Heart left ventricle (tissue), 16 donors: Measurements from ENCODE around the gene GTF3C1. TPM values are rescaled to one million over a fixed set of nuclear protein-coding genes. Genes with fewer than 3 reads are reported as not detected.

Source experiments
- ATAC-seq, 4 donors: fragments of 200-7000 bp; cut with Tn5 transposase; one replicate each; pipeline ENCODE4 v1.9.1; 2020 to 2022; ENCODE audit warnings: moderate library complexity in 4 of 4, mild to moderate bottlenecking in 3 of 4, moderate number of reproducible peaks in 1 of 4
- DNase-seq, 5 donors: peaks; one replicate each; pipeline ENCODE4 v3.0.0-alpha.2; 2020
- H3K27ac ChIP-seq, 12 donors: fragments of 200-600 bp; sonication (generic) in 4 of 12; one replicate each; pipeline versions ENCODE4 v1.5.0 to v1.8.0; 2016 to 2022; ENCODE audit warnings: mild to moderate bottlenecking in 2 of 12
- H3K27me3 ChIP-seq, 9 donors: fragments of 200-600 bp; sonication (generic) in 2 of 9; one replicate each; pipeline versions ENCODE4 v1.5.1 to v1.8.0; 2016 to 2022; ENCODE audit warnings: mild to moderate bottlenecking in 3 of 9
- H3K36me3 ChIP-seq, 9 donors: fragments of 200-600 bp; sonication (generic) in 2 of 9; one replicate each; pipeline versions ENCODE4 v1.5.0 to v1.8.0; 2018 to 2022; ENCODE audit warnings: mild to moderate bottlenecking in 2 of 9
- H3K4me1 ChIP-seq, 12 donors: fragments of 200-600 bp; sonication (generic) in 4 of 12; one replicate each; pipeline versions ENCODE4 v1.5.0 to v1.8.0; 2016 to 2022; ENCODE audit warnings: mild to moderate bottlenecking in 3 of 12
- H3K4me3 ChIP-seq, 12 donors: fragments of 200-600 bp; sonication (generic) in 4 of 12; one replicate each; pipeline versions ENCODE4 v1.5.0 to v1.8.0; 2017 to 2022; ENCODE audit warnings: mild to moderate bottlenecking in 9 of 12, moderate library complexity in 4 of 12
- H3K9me3 ChIP-seq, 12 donors: fragments of 200-600 bp; sonication (generic) in 4 of 12; one replicate each; pipeline versions ENCODE4 v1.5.0 to v1.8.0; 2016 to 2022; ENCODE audit warnings: mild to moderate bottlenecking in 1 of 12
- CTCF ChIP-seq, 12 donors: fragments of 200-600 bp; sonication (generic) in 4 of 12; IDR thresholded peaks; one replicate each; pipeline versions ENCODE4 v1.5.0 to v1.8.0; 2018 to 2022; ENCODE audit warnings: antibody characterized with exemption in 12 of 12, mild to moderate bottlenecking in 5 of 12
- POLR2A ChIP-seq, 2 donors: fragments of 450-650 bp; IDR thresholded peaks; one replicate each; pipeline ENCODE4 v1.6.1; 2017; ENCODE audit warnings: antibody characterized with exemption in 2 of 2, mild to moderate bottlenecking in 2 of 2, moderate library complexity in 2 of 2
- WGBS, 4 donors: extraction: QIAGEN DNeasy Blood & Tissue Kit in 2 of 4; methylation state at CpG; one replicate each; pipeline versions ENCODE4 v1.1.5 to v1.1.7; 2013 to 2018; 5-methylcytosine and 5-hydroxymethylcytosine counted together
- intact Hi-C, 10 donors: fragments of 100-400 bp; cut with DNase I; formaldehyde crosslinking; loops; one replicate each; pipeline versions ENCODE4 v1.11.1 to v1.14.2; 2022
- polyA plus RNA-seq, 2 donors: library from polyadenylated mRNA; stranded (reverse); fragments of 200-250 nt; gene quantifications; one replicate each; pipeline ENCODE4 v1.2.3, GENCODE V29; 2013
- total RNA-seq, 9 donors: library from RNA; depleted of rRNA in 2 of 9; stranded (reverse); fragments of >200 nt in 2 of 9; fragmentation: NEBNext Ultra II Directional in 3 of 9; extraction: Animal tissue kit (Norgen Biotek cat#: 25700) in 3 of 9; gene quantifications; one replicate each; pipeline versions ENCODE4 v1.1.0 to v1.2.4, GENCODE V29; 2016 to 2023
- donor health status: ischemic (EF 13 %, LVEDD 7.1; RV severe dilation, severe dysfunction).
- donor health status: healthy with polysubstance abuse.
- donor health status: DM: no; HTN: yes; CAD: no.
- donor health status: DM: no; HTN: no; CAD: no.
- donor health status: ischemic (EF 25% LVEDD 6.9; RV normal size, moderate dysfunction).
- donor health status: ischemic (EF 25% LVEDD 5.7; RV mildly dilated, moderate dysfunction).
- donor health status: healthy.
- donor health status: DM: yes; HTN: yes; CAD: no.
- donor health status: ischemic (EF 35%, LVEDD 5.7; RV mildly dilated, moderate dysfunction).
- donor health status: nonischemic (EF 11% LVEDD 7.7; RV severe dilation, severe dysfunction).
- donor health status: DM: yes; HTN: yes; CAD: no.
- donor health status: PGD.
- donor health status: ischemic (EF 29% LVEDD 5.4; RV normal size, mild dysfunction).
- donor health status: nonischemic (EF 23%, LVEDD 6.1; RV moderate dilation, normal function).

GTF3C1 gene
- total and polyA plus RNA-seq, 11 donors: 48.1 to 80.3 (median 69.5) TPM

- no peaks in the 10 kb centered on the region for H3K27me3 ChIP-seq
- intact Hi-C loops: no loop called here
- no peak overlapping the region for H3K27ac ChIP-seq
- no peak overlapping the region for H3K4me3 ChIP-seq
- TF ChIP-seq POLR2A (IDR thresholded peaks at IDR 0.05) (no peak), CTCF (IDR thresholded peaks at IDR 0.05) (no peak)
- DNase-seq (no peak), ATAC-seq (no peak)
- WGBS, 4 donors: 93 to 97% (median 97%) methylated on average over 19 to 21 of the region's 21 CpGs
- peaks cover 0 to 100% (median 100%) of the 10 kb centered on the region in 9 donors for H3K36me3 ChIP-seq
- H3K4me1 ChIP-seq: peaks cover 0 to 7% (median 0%) of the 10 kb centered on the region in 12 donors
- H3K9me3 ChIP-seq: no peaks in the 10 kb centered on the region
These were observed 60.3 kb downstream of the GTF3C1 start for GRCh38 chr16:27489421-27489820.

DNA sequence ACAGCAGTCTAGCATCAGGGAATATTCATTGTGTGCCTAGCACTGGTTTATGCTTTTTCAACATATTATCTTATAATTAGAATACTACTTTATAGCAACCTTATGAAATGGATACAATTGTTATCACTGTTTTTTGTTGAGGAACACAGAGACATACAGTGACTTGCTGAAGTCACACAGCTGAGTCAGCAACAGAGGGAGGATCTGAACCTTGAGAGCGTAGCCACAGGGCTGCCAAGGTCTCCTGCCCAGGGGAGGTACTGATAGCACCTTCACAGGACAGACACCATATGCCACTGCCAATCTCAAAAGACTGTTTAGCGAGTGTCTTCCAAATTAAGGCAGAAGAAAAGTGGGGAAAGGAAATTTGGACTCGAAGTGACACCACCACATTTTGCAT, 63.0 kb downstream of the GTF3C1 start:
- Histone ChIP-seq H3K27me3 (no peaks in the 10 kb centered on the region), H3K36me3 (peaks cover 0 to 100% (median 100%) of the 10 kb centered on the region in 9 donors), H3K27ac (no peak overlapping the region), H3K9me3 (no peaks in the 10 kb centered on the region), H3K4me3 (no peak overlapping the region), H3K4me1 (no peaks in the 10 kb centered on the region)
- 95 to 98% (median 97%) methylated on average over 3 of the region's 3 CpGs for WGBS, 4 donors
- TF ChIP-seq CTCF (IDR thresholded peaks at IDR 0.05): no peak
- no peak for TF ChIP-seq POLR2A (IDR thresholded peaks at IDR 0.05)
- intact Hi-C loops: no loop called here
- DNase-seq (no peak), ATAC-seq (no peak)

DNA sequence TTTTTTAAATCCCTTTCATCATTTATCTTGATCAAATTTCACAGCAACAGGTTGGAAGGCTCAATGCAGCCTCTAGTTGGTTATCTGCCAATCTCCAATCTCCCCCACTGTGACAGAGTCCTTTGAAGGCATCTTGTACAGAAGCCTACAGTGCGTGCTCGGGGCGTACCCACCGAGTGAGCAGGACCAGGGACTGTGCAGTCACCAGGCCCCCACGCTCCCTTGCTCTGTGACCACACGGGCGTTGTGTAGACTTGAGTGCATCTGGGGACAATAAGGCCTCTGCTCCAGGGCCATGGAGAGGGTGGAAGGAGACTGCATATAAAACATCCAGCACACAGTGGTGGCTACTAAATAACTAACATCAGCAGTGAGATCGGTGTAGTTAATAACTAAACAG, 63.4 kb downstream of the GTF3C1 start:
- DNase-seq (no peak), ATAC-seq (no peak)
- Histone ChIP-seq H3K27ac (no peak overlapping the region), H3K4me1 (no peaks in the 10 kb centered on the region), H3K27me3 (no peaks in the 10 kb centered on the region), H3K36me3 (peaks cover 0 to 100% (median 100%) of the 10 kb centered on the region in 9 donors), H3K9me3 (no peaks in the 10 kb centered on the region), H3K4me3 (no peak overlapping the region)
- WGBS, 4 donors: 87 to 90% (median 88%) methylated on average over 8 of the region's 8 CpGs
- intact Hi-C loops: no loop called here
- TF ChIP-seq CTCF (IDR thresholded peaks at IDR 0.05) (no peak), POLR2A (IDR thresholded peaks at IDR 0.05) (no peak)

DNA sequence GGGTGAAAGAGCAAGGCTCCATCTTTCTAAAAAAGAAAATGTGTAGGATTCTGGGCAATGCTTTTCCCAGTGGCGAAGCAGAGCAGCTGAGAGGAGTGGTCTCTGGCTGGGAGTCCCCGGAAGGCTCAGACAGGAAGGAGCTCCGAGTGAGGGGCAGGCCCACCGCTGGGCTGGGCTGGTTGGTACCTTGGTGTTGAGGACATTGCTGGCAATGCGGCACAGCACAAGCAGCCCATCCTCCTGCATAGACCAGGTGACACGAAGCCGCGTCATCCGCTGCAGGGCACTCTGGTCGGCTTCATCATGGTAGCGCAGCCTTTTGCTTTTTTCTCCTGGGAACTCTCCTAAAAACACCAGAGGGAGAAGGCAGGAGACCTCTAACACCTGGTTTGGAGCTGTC, 63.9 kb downstream of the GTF3C1 start:
- WGBS, 4 donors: 93 to 97% (median 95%) methylated on average over 11 of the region's 11 CpGs
- ATAC-seq (no peak), DNase-seq (no peak)
- intact Hi-C loops: no loop called here
- Histone ChIP-seq H3K9me3 (no peaks in the 10 kb centered on the region), H3K27me3 (no peaks in the 10 kb centered on the region), H3K36me3 (peaks cover 0 to 100% (median 100%) of the 10 kb centered on the region in 9 donors), H3K27ac (no peak overlapping the region), H3K4me3 (no peak overlapping the region), H3K4me1 (no peaks in the 10 kb centered on the region)
- TF ChIP-seq POLR2A (IDR thresholded peaks at IDR 0.05) (no peak), CTCF (IDR thresholded peaks at IDR 0.05) (no peak)
